HG03139 (cell line): ENCODE data around the gene RGS18.
"Not testable (repeated sequence)": the region's sequence is repeated elsewhere in the genome, so short reads cannot be mapped to it uniquely, and the experiment has no call there.

Experiments
- ATAC-seq: cut with Tn5 transposase; IDR thresholded peaks from one replicate; pipeline ENCODE4 v1.9.1; 2021; ENCODE audit not compliant: unreplicated experiment

RGS18 gene

GRCh38 chr1:192158181-192158580 lies at the start of gene RGS18:
Gene RGS18, plus strand, starts transcription at chr1:192158462. Its CDS starts 176 bp downstream, at chr1:192158638.
- no peak for ATAC-seq

- no peak for ATAC-seq
Measured at GRCh38 chr1:192109576-192109975, 48.7 kb upstream of the RGS18 start.

GRCh38 chr1:192115000-192115399 lies 43.3 kb upstream of the RGS18 start:
- ATAC-seq = no peak

- no peak for ATAC-seq
Measured at GRCh38 chr1:192118881-192119405, 39.3 kb upstream of the RGS18 start.

DNA sequence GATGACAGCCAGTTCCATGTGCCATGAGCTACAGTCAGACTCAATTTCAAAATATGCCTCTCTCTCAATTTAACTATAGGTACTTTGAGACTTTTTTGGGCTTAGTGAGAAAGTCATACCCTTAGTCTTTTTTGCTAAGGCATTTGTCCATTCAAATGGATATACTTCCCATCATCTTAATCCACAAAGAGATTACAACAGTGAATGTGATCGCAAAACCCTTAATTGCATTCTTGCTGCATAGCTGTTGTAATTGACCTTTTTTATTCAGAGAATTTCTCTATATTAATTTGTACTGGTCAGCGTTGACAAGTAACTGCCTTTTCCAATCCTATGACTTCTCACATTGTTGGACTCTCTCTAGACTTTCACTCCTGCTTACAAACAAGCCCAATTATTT lies 38.6 kb upstream of the RGS18 start:
- ATAC-seq = no peak

GRCh38 chr1:192122668-192123067 lies 35.6 kb upstream of the RGS18 start:
- ATAC-seq = no peak

- no peak for ATAC-seq
Measured at GRCh38 chr1:192123212-192123611, 35.0 kb upstream of the RGS18 start.

GRCh38 chr1:192126030-192126619 lies 32.1 kb upstream of the RGS18 start:
- no peak for ATAC-seq

GRCh38 chr1:192130175-192130574 lies 28.1 kb upstream of the RGS18 start:
- ATAC-seq = no peak

DNA sequence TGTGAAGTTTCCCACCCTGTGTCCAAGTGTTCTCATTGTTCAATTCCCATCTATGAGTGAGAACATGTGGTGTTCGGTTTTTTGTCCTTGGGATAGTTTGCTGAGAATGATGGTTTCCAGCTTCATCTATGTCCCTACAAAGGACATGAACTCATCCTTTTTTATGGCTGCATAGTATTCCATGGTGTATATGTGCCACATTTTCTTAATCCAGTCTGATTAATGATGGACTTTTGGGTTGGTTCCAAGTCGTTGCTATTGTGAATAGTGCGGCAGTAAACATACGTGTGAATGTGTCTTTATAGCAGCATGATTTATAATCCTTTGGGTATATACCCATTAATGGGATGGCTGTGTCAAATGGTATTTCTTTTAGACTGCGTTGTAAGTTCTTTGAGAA lies 27.4 kb upstream of the RGS18 start:
- ATAC-seq = not testable (repeated sequence)

DNA sequence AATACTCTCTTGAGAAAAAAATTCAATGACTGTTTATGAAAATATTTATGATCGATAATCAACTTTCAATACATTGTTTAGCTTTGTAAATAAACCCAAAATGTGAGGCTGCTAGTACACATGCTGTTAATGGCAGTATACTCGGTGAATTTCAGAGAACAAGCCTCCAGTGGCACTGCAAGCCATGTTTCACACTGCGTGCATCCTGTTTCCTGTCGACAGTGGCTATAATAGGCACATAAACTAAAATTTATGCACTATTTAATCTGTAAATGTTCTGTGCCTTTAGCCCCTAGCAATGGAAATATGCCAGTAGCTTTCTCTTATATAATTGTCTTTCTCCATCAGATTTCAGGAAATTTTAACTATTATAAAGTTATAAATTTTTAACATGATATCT lies 26.3 kb upstream of the RGS18 start:
- ATAC-seq = no peak

GRCh38 chr1:192133350-192133926 lies 24.8 kb upstream of the RGS18 start:
- ATAC-seq = no peak

DNA sequence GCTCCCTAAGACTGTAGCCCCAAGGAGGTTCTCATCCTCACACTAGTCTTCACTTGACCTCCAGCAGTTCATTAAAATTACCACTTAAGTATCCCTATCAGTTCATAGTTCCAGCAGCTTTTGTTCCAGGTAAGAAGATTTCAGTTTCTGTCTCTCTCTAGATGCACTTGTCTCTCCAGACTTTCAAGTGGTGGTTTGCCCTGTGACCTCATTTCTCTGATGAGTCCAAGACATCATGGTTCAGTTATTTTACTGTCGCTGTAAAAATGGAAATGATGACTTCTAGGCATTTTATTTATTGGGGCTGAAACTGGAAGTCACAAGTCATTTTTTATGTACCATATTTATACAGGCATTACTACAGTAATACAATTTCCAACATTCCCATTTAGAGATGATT lies 17.9 kb upstream of the RGS18 start:
- no peak for ATAC-seq

- ATAC-seq = no peak
Measured at GRCh38 chr1:192147221-192147620, 11.0 kb upstream of the RGS18 start.

- ATAC-seq = no peak
Measured at GRCh38 chr1:192147696-192148095, 10.6 kb upstream of the RGS18 start.

GRCh38 chr1:192151176-192151575 lies 7.1 kb upstream of the RGS18 start:
- no peak for ATAC-seq

DNA sequence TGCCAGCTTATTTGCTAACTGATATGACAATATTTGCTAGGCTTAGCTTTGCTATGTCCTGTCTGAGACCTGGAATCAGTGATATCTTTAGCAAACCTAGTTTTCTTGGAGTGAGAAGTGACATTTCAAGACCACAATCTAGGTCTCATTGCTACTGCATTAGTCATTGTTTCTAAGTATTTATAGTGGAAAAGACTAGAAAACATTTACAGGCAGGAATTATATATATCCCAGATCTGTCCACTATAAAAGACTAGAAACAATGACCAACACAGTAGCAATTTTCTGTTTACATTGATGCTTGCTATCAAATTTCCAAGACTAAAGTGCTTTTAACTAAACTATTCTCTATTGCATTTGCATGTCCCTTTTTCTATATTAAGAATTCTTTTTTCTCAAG lies 5.0 kb upstream of the RGS18 start:
- ATAC-seq = no peak

- ATAC-seq = no peak
Measured at GRCh38 chr1:192157067-192157466, 1.2 kb upstream of the RGS18 start.

DNA sequence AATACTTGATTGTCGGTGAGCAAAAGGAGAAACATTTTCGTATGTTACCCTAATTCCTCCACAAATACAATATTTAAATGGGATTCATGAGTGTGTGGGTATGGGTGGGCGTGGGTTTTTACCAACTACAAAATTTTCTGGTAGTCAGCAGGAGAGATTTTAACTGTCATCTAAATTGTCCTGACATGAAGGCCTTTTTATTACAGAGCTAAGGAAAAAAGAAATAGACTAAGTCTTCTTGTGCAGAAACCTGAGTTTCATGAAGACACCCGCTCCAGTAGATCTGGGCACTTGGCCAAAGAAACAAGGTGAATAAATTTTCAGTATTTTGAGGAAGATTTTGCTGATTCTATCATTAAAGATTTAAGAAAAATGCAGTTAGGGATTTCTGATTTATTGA lies 752 bp downstream of the RGS18 start:
- ATAC-seq = no peak

GRCh38 chr1:192159781-192160180 lies 1.5 kb downstream of the RGS18 start:
- ATAC-seq = no peak

GRCh38 chr1:192160196-192160595 lies 1.9 kb downstream of the RGS18 start:
- no peak for ATAC-seq

DNA sequence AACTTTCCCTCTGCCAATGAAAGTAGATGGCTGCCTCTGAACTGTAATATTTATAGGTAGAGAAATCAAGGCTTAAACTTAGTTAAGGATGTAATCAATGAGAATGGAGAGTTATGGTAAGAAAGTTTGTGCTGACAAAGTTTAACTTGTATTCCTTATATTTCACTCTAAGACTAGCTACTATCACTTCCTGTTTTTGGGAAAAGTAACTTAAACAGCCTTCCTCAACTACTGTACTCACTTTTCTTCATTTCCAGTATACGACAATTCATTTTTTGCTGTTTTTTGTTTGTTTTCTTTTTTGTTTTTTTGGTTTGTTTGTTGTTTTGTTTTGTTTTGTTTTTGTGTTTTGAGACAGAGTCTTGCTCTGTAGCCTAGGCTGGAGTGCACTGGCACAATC lies 3.7 kb downstream of the RGS18 start:
- no peak for ATAC-seq

DNA sequence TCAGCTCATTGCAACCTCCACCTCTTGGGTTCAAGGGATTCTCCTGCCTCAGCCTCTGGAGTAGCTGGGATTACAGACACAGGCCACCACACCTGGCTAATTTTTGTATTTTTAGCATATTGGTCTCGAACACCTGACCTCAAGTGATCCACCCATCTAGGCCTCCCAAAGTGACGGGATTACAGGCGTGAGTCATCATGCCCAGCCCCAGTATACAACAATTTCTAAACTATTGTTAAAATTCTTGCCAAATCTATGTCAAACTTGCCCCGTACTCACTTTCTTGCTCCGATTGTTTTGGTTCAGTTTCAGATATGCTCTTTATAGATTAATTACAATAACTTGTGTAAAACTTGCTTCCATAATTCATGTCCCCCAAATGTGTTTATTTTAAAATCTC lies 4.1 kb downstream of the RGS18 start:
- ATAC-seq = no peak
